ENCODE measurements around the gene DGCR2.
"Not testable (repeated sequence)": the region's sequence is repeated elsewhere in the genome, so short reads cannot be mapped to it uniquely, and the experiment has no call there.

The DGCR2 gene

DNA sequence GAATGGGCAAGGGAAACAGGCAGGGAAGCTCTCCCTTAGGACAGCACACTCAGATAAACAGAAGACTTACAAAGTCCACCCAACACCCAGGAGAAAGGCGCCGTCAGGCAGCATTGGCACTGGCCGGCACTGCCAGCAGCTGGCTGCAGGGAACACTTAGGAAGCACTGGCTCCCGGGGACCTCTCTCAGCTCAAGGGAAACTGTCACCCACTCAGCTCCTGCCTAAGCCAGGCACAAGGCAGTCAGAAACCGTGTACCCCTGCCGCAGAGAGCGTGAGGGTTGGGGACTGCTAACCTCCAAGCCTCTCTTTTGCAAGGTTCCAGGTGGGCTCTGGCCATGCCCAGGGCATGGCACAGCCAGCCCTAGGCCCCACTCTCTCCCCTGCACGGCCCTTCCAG lies 64.7 kb downstream of the DGCR2 start:
- ChIA-PET POLR2A (no interaction called here), CTCF (interaction anchor here (1.2 kb wide), 1 partner anchor 16 kb away, joined by 5 read pairs; no protein-coding TSS in a partner anchor)
- no peak for DNase-seq (ENCODE audit: extremely low spot score)
- TF ChIP-seq, protein P1, sequence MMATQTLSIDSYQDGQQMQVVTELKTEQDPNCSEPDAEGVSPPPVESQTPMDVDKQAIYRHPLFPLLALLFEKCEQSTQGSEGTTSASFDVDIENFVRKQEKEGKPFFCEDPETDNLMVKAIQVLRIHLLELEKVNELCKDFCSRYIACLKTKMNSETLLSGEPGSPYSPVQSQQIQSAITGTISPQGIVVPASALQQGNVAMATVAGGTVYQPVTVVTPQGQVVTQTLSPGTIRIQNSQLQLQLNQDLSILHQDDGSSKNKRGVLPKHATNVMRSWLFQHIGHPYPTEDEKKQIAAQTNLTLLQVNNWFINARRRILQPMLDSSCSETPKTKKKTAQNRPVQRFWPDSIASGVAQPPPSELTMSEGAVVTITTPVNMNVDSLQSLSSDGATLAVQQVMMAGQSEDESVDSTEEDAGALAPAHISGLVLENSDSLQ (IDR thresholded peaks at IDR 0.05), result no peak
- TF ChIP-seq CTBP1 (IDR thresholded peaks at IDR 0.05; ENCODE audit: borderline replicate concordance), result no peak
- TF ChIP-seq FOXM1 (IDR thresholded peaks at IDR 0.05; ENCODE audit: borderline replicate concordance), result no peak
- TF ChIP-seq TARDBP (IDR thresholded peaks at IDR 0.05), result no peak
- TF ChIP-seq LEF1 (IDR thresholded peaks at IDR 0.05; ENCODE audit: borderline replicate concordance), result no peak
- TF ChIP-seq NFRKB (IDR thresholded peaks at IDR 0.05), result no peak
- no peak for TF ChIP-seq HDGF (IDR thresholded peaks at IDR 0.05; ENCODE audit: borderline replicate concordance)
- TF ChIP-seq FOXK2 (IDR thresholded peaks at IDR 0.05), result no peak
- TF ChIP-seq FOXA1 (IDR thresholded peaks at IDR 0.05), result no peak
- TF ChIP-seq ARNT (IDR thresholded peaks at IDR 0.05), result no peak
- no peak for TF ChIP-seq SP1 (IDR thresholded peaks at IDR 0.05)

DNA sequence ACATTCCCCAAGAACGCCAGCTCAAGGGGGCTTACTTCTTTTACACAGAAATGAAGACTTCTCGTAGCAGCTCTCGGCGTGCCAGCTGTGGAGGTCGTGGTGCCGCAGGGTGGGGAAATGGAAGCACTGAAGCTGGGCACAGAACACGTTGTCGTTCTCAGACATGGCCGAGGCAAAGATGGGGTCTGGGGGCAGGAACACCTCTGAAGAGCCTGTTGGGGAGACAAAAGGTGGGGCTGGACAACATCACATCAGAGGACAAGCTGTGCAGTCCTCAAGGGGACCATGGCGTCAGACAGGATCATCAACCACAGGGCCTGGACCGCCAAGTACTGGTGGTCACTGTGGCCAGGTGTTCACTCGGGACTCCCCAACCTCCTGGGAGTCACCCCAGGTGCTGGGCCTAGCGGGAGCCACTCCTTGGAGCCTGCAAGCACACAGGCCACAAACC lies 65.2 kb downstream of the DGCR2 start:
- POLR2A ChIA-PET, result no interaction called here
- no peak for TF ChIP-seq FOXK2 (IDR thresholded peaks at IDR 0.05)
- TF ChIP-seq, protein P1 (IDR thresholded peaks at IDR 0.05), result no peak
- TF ChIP-seq SUZ12 (IDR thresholded peaks at IDR 0.05), result no peak
- no peak for DNase-seq (ENCODE audit: extremely low spot score)
- CTCF ChIA-PET, result no interaction called here

DNA sequence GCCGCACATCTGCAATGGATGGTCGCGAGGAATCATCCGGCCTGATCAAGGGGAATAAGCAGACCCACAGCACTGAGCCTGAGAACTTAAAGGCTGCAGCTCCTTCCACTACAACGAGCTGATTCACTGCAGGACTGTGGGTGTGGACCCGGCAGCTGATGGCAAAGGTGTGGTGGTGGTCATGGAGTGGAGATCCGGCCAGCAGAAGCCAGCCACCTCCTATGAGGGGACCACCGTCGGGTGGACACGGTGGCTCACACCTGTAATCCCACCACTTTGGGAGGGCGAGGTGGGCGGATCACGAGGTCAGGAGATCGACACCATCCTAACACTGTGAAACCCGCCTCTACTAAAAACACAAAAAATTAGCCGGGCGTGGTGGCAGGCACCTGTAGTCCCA lies 66.4 kb downstream of the DGCR2 start:
- TF ChIP-seq TARDBP (IDR thresholded peaks at IDR 0.05), result no peak
- TF ChIP-seq FOXA1 (IDR thresholded peaks at IDR 0.05), result no peak
- TF ChIP-seq HDGF (IDR thresholded peaks at IDR 0.05; ENCODE audit: borderline replicate concordance), result no peak
- no peak for TF ChIP-seq SP1 (IDR thresholded peaks at IDR 0.05)
- no peak for TF ChIP-seq L3MBTL2 (conservative IDR thresholded peaks at IDR 0.05)
- TF ChIP-seq BHLHE40 (IDR thresholded peaks at IDR 0.05; ENCODE audit: borderline replicate concordance), result no peak
- no peak for TF ChIP-seq ZNF384 (IDR thresholded peaks at IDR 0.05)
- TF ChIP-seq SUZ12 (IDR thresholded peaks at IDR 0.05), result no peak
- no peak for TF ChIP-seq FOXM1 (IDR thresholded peaks at IDR 0.05; ENCODE audit: borderline replicate concordance)
- TF ChIP-seq FOXK2 (IDR thresholded peaks at IDR 0.05), result no peak
- no peak for TF ChIP-seq ARNT (IDR thresholded peaks at IDR 0.05)
- CTCF ChIA-PET, result no interaction called here
- POLR2A ChIA-PET, result no interaction called here
- no peak for DNase-seq (ENCODE audit: extremely low spot score)

DNA sequence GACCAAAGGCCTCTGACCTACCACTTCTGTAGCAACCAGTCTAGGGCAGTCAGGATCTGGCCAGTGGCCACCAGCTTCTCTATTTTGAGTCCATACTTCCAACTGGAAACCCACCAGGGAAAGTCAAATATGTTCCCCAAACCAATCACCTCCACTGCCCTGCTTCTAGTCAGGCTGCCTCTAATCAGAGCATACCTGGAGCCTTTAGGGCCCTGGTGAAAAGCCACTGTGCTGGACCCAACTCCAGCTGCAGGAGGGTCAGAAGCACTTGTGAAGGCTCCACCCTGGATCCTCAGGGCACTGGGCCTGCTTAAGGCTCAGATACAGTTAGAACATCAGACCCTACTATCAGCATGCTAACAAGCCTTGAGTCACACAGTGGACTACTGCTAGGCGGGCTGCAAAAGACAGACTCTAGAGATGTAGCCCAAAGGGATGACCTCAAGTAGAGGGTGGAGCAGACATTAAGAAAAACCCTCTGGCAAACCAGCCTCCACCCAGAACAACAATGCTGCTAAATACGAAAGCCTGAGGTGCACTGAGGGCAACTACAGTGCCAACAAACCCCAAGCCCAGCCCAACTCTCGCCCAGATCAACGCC lies 69.2 kb downstream of the DGCR2 start:
- DNase-seq (ENCODE audit: extremely low spot score), result no peak
- ChIA-PET POLR2A (no interaction called here), CTCF (interaction anchor here (0.5 kb wide), 1 partner anchor 9 kb away, joined by 3 read pairs; no protein-coding TSS in a partner anchor)
- TF ChIP-seq BHLHE40 (IDR thresholded peaks at IDR 0.05; ENCODE audit: borderline replicate concordance), result no peak
- TF ChIP-seq L3MBTL2 (conservative IDR thresholded peaks at IDR 0.05), result no peak
- no peak for TF ChIP-seq FOXK2 (IDR thresholded peaks at IDR 0.05)
- TF ChIP-seq ELF4 (IDR thresholded peaks at IDR 0.05), result no peak
- TF ChIP-seq FOXM1 (IDR thresholded peaks at IDR 0.05; ENCODE audit: borderline replicate concordance), result no peak
- TF ChIP-seq, protein P1 (IDR thresholded peaks at IDR 0.05), result no peak

DNA sequence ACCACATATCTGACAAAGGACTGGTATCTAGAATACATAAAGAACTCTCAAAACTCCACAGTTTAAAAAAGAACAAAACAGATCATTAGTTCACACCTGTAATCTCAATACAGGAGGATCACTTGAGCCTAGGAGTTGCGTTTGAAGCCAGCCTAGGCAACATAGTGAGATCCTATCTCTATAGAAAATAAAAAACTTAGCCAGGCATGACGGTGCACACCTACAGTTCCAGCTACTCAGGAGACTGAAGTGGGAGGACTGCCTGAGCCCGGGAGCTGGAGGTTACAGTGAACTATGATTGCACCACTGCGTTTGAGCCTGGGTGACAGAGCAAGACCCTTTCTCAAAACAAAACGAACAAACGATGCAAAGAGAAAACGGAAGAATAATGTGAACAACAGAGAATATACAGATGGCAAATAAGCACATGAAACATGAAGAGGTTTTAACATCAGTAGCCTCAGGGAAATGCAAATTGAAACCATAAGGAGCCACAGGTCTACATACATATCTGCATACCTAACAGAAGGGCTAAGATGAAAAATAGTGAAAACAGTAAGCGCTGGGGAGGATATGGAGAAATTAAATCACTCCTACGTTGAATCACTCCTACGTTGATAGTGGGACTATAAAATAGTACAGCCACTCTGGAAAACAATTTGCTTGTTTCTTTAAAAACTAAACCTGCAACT lies 70.7 kb downstream of the DGCR2 start:
- DNase-seq (ENCODE audit: extremely low spot score), result no peak
- POLR2A ChIA-PET, result no interaction called here
- TF ChIP-seq FOXK2 (IDR thresholded peaks at IDR 0.05), result no peak
- TF ChIP-seq, protein P1 (IDR thresholded peaks at IDR 0.05), result no peak
- no peak for TF ChIP-seq ARNT (IDR thresholded peaks at IDR 0.05)
- no peak for TF ChIP-seq BHLHE40 (IDR thresholded peaks at IDR 0.05; ENCODE audit: borderline replicate concordance)
- no peak for TF ChIP-seq TARDBP (IDR thresholded peaks at IDR 0.05)
- TF ChIP-seq SUZ12 (IDR thresholded peaks at IDR 0.05), result no peak
- CTCF ChIA-PET, result no interaction called here

DNA sequence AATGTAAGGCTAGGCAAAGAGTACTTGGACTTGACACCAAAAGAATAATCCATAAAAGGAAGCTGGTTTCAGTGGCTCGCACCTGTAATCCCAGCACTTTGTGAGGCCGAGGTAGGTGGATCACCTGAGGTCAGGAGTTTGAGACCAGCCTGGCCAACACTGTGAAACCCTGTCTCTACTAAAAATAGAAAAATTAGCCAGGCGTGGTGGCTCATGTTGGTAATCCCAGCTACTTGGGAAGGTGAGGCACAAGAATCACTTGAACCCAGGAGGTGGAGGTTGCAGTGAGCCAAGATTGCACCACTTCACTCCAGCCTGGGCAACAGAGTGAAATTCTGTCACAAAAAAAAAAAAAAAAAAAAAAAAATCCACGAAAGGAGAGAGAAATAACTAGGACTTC lies 71.4 kb downstream of the DGCR2 start:
- CTCF ChIA-PET; POLR2A ChIA-PET; DNase-seq (ENCODE audit: extremely low spot score): not testable (repeated sequence)

Data from HEK293T (cell line).